22Rv1 (cell line): ENCODE data around the gene DPEP2.

ENCODE experiments used
- CTCF ChIP-seq: fragments of 450-650 bp; IDR thresholded peaks from 2 replicates; pipeline ENCODE4 v1.5.1; 2017; ENCODE audit warnings: mild to moderate bottlenecking
- ZFX ChIP-seq: fragments of 450-650 bp; IDR thresholded peaks from 2 replicates; pipeline ENCODE4 v1.6.1; 2017; ENCODE audit warnings: antibody characterized with exemption, borderline replicate concordance

- TF ChIP-seq CTCF (no peak), ZFX (no peak)
Measured at GRCh38 chr16:67990018-67990386, 9.3 kb downstream of the DPEP2 start.
